Caco-2 (cell line): Measurements from ENCODE around the gene ENTPD7. TPM values are rescaled to one million over a fixed set of nuclear protein-coding genes. Genes with fewer than 3 reads are reported as not detected.

Source experiments
- BruUV-seq: library from RNA; stranded (reverse); fragments of 400-500 nt; replicated peaks from 2 replicates; lab custom pipeline; 2021; lab: Mats Ljungman, UMichigan
- CTCF ChIA-PET: fragments of 300-600 bp; sonication (Branson Sonifier 250); formaldehyde crosslinking; loops from one replicate; lab custom pipeline; 2022; ENCODE audit warnings: antibody characterized with exemption; lab: Charles Lee
- POLR2A ChIA-PET: fragments of 300-600 bp; sonication (Branson Sonifier 250); formaldehyde crosslinking; loops from one replicate; lab custom pipeline; 2022; ENCODE audit warnings: antibody characterized with exemption; lab: Charles Lee
- DNase-seq, 2 experiments: peaks; one replicate each; pipeline versions ENCODE4 v3.0.0 to v3.0.0-alpha.2; 2020 to 2022
- H3K27me3 ChIP-seq: replicated peaks from 2 replicates; pipeline ENCODE4 v1.6.0; 2011; ENCODE audit warnings: low read length; ENCODE audit not compliant: control insufficient read depth, insufficient read depth
- H3K36me3 ChIP-seq: 2 replicates; pipeline ENCODE4 v1.5.1; 2011; ENCODE audit warnings: low read length; ENCODE audit not compliant: control insufficient read depth, insufficient read depth
- H3K4me1 ChIP-seq: fragments of 250-450 bp; sonication (Bioruptor Pico); 2 replicates; pipeline ENCODE4 v1.5.1; 2020; ENCODE audit warnings: mild to moderate bottlenecking
- H3K4me3 ChIP-seq: 2 replicates; pipeline ENCODE4 v1.5.1; 2011; ENCODE audit warnings: low read depth, mild to moderate bottlenecking, control low read depth, low read length
- H3K9me3 ChIP-seq: fragments of 250-450 bp; sonication (Bioruptor Pico); 2 replicates; pipeline ENCODE4 v1.5.1; 2020; ENCODE audit warnings: mild to moderate bottlenecking, moderate library complexity
- H3K27ac Mint-ChIP-seq: one replicate; pipeline ENCODE4 v1.8.0; 2022; ENCODE audit warnings: mixed read lengths; ENCODE audit not compliant: unreplicated experiment
- H3K27me3 Mint-ChIP-seq: one replicate; pipeline ENCODE4 v1.8.0; 2022; ENCODE audit warnings: mixed read lengths; ENCODE audit not compliant: insufficient read depth, unreplicated experiment
- H3K36me3 Mint-ChIP-seq: one replicate; pipeline ENCODE4 v1.8.0; 2022; ENCODE audit warnings: mild to moderate bottlenecking, mixed read lengths; ENCODE audit not compliant: insufficient read depth, unreplicated experiment
- H3K4me1 Mint-ChIP-seq: one replicate; pipeline ENCODE4 v1.8.0; 2022; ENCODE audit warnings: low read depth, mixed read lengths; ENCODE audit not compliant: unreplicated experiment
- H3K4me3 Mint-ChIP-seq: one replicate; pipeline ENCODE4 v1.8.0; 2022; ENCODE audit warnings: mild to moderate bottlenecking, moderate library complexity, mixed read lengths; ENCODE audit not compliant: unreplicated experiment
- H3K9me3 Mint-ChIP-seq: one replicate; pipeline ENCODE4 v1.8.0; 2022; ENCODE audit warnings: mixed read lengths; ENCODE audit not compliant: unreplicated experiment
- intact Hi-C: fragments of 100-400 bp; cut with micrococcal nuclease; formaldehyde crosslinking; loops from one replicate; pipeline ENCODE4 v1.10.0; 2022; ENCODE audit not compliant: unreplicated experiment
- total RNA-seq: library from RNA; stranded (reverse); gene quantifications from 2 replicates; pipeline ENCODE4 v1.2.3, GENCODE V29; 2022
- TF ChIP-seq, protein P1 (sequence below), 2 experiments: fragments of 200-600 bp in 1 of 2; IDR thresholded peaks; 1 replicate in 1 of 2; 2 replicates in 1 of 2; pipeline versions ENCODE4 v1.5.1 to v1.8.0; 2011 to 2022; ENCODE audit warnings: antibody characterized with exemption in 1 of 2, control low read depth in 1 of 2, inconsistent platforms in 1 of 2, low read depth in 1 of 2, low read length in 1 of 2, mild to moderate bottlenecking in 1 of 2, moderate library complexity in 1 of 2; ENCODE audit not compliant: insufficient read depth in 1 of 2, severe bottlenecking in 1 of 2, unreplicated experiment in 1 of 2

Gene ENTPD7
- total RNA-seq, 1 experiment from 2014 or later = 36.0 TPM

DNA sequence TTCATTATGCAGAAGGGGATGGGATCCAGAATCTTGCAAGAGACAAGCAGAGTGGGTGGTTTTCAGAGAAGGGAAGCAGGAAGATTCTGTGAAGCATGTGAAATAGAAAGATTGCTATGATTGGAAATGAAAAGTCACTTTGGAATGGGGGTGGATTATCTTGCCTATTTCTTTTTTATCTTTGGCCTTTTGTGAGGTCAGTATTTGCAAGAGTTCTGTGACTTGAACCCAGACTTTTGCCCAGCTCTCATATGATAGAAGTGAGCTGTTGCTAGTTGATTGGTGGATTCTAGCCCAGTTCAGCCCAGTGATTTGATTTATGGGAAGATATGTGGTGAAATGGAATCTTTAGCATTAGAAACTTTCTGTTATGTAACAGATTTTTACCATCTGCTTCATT is 17.1 kb downstream of the ENTPD7 start:
- CTCF ChIA-PET = no interaction called here
- intact Hi-C loops = no loop called here
- Histone ChIP-seq H3K36me3 (no peaks in the 10 kb centered on the region), H3K27me3 (no peaks in the 10 kb centered on the region), H3K4me1 (peaks cover 17% of the 10 kb centered on the region), H3K4me3 (no peak overlapping the region), H3K9me3 (no peaks in the 10 kb centered on the region)
- DNase-seq = no peak
- POLR2A ChIA-PET = no interaction called here
- no TSS peak for BruUV-seq
- Mint-ChIP-seq H3K36me3 (peaks cover 39% of the 10 kb centered on the region), H3K9me3 (no peaks in the 10 kb centered on the region), H3K27ac (no peak overlapping the region), H3K27me3 (no peaks in the 10 kb centered on the region), H3K4me1 (peaks cover 21% of the 10 kb centered on the region), H3K4me3 (no peak overlapping the region)
- TF ChIP-seq, protein P1, sequence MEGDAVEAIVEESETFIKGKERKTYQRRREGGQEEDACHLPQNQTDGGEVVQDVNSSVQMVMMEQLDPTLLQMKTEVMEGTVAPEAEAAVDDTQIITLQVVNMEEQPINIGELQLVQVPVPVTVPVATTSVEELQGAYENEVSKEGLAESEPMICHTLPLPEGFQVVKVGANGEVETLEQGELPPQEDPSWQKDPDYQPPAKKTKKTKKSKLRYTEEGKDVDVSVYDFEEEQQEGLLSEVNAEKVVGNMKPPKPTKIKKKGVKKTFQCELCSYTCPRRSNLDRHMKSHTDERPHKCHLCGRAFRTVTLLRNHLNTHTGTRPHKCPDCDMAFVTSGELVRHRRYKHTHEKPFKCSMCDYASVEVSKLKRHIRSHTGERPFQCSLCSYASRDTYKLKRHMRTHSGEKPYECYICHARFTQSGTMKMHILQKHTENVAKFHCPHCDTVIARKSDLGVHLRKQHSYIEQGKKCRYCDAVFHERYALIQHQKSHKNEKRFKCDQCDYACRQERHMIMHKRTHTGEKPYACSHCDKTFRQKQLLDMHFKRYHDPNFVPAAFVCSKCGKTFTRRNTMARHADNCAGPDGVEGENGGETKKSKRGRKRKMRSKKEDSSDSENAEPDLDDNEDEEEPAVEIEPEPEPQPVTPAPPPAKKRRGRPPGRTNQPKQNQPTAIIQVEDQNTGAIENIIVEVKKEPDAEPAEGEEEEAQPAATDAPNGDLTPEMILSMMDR (IDR thresholded peaks at IDR 0.05; ENCODE audit: insufficient read depth in 1 of 2, low read depth in 1 of 2, low read length in 1 of 2, severe bottlenecking in 1 of 2, unreplicated experiment in 1 of 2) = no peak

DNA sequence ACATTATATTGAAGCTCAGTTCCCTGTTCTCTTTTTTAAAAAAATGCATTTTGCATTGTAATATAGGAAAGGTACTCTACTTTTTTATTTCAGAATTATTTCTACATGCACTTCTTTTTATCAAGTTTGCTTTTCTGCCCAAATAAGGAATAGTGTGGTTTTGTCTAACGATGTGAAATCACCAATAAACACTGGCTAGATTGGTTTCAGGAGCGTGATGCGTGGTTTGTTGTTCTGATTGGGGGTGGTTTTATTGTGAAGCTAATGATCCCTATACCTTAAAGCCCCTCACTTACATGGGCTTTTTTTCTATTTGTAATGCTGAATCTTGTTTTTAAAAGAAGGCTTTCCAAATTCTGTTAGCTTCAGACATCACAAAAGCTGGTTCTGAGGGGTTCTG is 17.6 kb downstream of the ENTPD7 start:
- no peak overlapping the region for H3K4me3 ChIP-seq
- H3K27me3 Mint-ChIP-seq = no peaks in the 10 kb centered on the region
- peaks cover 43% of the 10 kb centered on the region for H3K36me3 Mint-ChIP-seq
- H3K36me3 ChIP-seq = 0 out of 2 replicates have a peak, but pooled peaks cover 1% of the 10 kb centered on the region
- intact Hi-C loops = no loop called here
- H3K4me1 ChIP-seq = peaks cover 17% of the 10 kb centered on the region
- H3K9me3 Mint-ChIP-seq = no peaks in the 10 kb centered on the region
- BruUV-seq = no TSS peak
- TF ChIP-seq, protein P1 (IDR thresholded peaks at IDR 0.05; ENCODE audit: insufficient read depth in 1 of 2, low read depth in 1 of 2, low read length in 1 of 2, severe bottlenecking in 1 of 2, unreplicated experiment in 1 of 2) = no peak
- CTCF ChIA-PET = no interaction called here
- DNase-seq = no peak
- POLR2A ChIA-PET = interaction anchor here (0.6 kb wide), 1 partner anchor 29 kb away, joined by 4 read pairs; no protein-coding TSS in a partner anchor
- peaks cover 21% of the 10 kb centered on the region for H3K4me1 Mint-ChIP-seq
- no peaks in the 10 kb centered on the region for H3K27me3 ChIP-seq
- H3K9me3 ChIP-seq = no peaks in the 10 kb centered on the region
- H3K4me3 Mint-ChIP-seq = no peak overlapping the region
- H3K27ac Mint-ChIP-seq = no peak overlapping the region

DNA sequence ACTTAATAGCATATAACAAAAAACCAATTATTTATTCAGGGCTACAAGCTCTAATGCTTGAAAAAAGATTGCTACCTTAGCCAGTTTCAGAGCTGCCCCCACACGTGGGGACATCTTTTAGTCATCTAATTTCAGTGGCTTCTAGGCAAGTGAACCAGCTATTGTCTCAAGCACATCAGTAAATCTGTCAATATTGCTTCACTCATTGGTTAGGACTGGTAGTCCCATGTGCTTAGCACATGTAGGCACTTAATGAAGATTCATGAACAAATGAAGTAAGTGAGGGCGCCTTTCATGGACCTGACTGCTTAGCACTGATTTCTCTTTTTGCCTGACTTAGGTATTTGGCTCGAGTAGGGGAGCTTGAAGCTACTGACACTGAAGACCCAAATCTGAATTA is 19.6 kb downstream of the ENTPD7 start:
- BruUV-seq = no TSS peak
- peaks cover 7% of the 10 kb centered on the region for H3K4me1 Mint-ChIP-seq
- no peak for DNase-seq
- Histone ChIP-seq H3K4me3 (no peak overlapping the region), H3K9me3 (no peaks in the 10 kb centered on the region), H3K4me1 (peaks cover under 1% of the 10 kb centered on the region; the same call in 1 of the 2 replicates), H3K36me3 (0 out of 2 replicates have a peak, but pooled peaks cover 1% of the 10 kb centered on the region), H3K27me3 (no peaks in the 10 kb centered on the region)
- ChIA-PET POLR2A (no interaction called here), CTCF (interaction anchor here (1.5 kb wide), 1 partner anchor 20 kb away, joined by 3 read pairs; the partner anchor contains the start of gene ENTPD7)
- TF ChIP-seq, protein P1 (IDR thresholded peaks at IDR 0.05; ENCODE audit: insufficient read depth in 1 of 2, low read depth in 1 of 2, low read length in 1 of 2, severe bottlenecking in 1 of 2, unreplicated experiment in 1 of 2) = no peak
- H3K27me3 Mint-ChIP-seq = no peaks in the 10 kb centered on the region
- H3K9me3 Mint-ChIP-seq = no peaks in the 10 kb centered on the region
- intact Hi-C loops = no loop called here
- peaks cover 47% of the 10 kb centered on the region for H3K36me3 Mint-ChIP-seq
- H3K4me3 Mint-ChIP-seq = no peak overlapping the region
- H3K27ac Mint-ChIP-seq = no peak overlapping the region
